ENCODE measurements around the gene FBXO11.
"Not testable (repeated sequence)": the region's sequence is repeated elsewhere in the genome, so short reads cannot be mapped to it uniquely, and the experiment has no call there.

The FBXO11 gene

DNA sequence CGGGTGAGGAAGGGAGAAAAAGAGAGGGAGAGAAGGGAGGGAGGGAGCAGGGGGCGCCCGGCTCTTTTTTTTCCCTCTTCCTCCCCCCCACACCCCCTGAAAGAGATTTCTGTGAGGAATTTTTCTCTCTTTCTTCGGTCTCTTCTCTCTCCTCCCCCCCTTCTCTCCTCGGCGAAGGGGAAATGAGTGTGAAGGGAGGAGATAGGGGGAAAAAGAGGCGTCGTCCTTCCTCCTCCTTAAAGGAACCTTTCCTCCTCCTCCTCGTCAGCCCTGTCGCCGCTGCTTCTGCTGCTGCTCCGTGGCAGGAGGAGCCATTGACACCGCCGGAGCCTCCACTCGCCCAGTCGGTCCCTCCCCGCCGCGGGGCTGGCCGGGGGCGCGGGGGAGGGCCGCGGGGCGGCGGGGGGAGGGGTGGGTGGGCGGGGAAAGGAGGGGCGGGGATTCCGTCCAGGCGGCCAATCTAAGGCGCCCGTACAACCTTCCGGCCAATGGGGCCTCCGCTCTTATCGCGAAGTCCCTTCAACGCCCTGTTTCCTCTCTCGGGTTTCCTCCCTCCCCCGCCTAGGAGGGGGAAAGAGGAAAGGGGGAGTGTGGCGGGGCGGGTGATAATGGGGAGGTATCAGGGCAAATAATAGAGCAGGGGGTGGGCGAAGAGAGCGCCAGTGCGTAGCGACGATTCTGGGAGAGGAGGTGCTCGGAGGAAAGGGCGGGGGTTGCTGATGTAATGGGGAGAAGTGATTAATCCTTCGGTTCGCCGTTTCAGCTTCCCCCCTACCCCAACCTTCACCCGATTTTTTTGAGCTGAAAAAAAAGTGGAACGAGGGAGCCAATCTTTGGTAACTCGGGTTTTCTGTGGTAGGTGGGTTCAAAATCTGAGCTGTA is at the start of gene FBXO11:
Gene FBXO11 (minus strand): TSS at position 342 of the 882 bp plus-strand sequence. CDS start 778 bp downstream, outside the sequence.
- peak; percentile 97 for DNase-seq

- DNase-seq: no peak
Observed at GRCh38 chr2:47950340-47951301, 44.3 kb upstream of the FBXO11 start.

DNA sequence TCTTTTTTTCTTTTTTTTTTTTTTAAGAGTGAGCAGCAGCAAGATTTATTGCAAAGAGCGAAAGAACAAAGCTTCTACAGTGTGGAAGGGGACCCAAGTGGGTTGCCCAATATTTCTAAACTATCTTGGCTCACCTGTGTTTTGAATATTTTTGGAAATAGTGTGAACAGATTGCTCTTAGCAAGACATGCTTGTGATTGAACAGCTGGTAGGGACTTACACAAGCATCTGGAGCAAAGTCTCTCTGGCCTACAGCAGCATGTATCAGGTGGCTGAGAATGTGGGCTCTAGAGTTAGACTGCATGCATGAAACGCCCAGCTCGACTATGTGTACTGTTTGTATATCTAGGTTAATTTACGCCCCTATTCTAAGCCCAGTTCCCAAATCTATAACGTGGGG is 40.3 kb upstream of the FBXO11 start:
- no peak for DNase-seq

DNA sequence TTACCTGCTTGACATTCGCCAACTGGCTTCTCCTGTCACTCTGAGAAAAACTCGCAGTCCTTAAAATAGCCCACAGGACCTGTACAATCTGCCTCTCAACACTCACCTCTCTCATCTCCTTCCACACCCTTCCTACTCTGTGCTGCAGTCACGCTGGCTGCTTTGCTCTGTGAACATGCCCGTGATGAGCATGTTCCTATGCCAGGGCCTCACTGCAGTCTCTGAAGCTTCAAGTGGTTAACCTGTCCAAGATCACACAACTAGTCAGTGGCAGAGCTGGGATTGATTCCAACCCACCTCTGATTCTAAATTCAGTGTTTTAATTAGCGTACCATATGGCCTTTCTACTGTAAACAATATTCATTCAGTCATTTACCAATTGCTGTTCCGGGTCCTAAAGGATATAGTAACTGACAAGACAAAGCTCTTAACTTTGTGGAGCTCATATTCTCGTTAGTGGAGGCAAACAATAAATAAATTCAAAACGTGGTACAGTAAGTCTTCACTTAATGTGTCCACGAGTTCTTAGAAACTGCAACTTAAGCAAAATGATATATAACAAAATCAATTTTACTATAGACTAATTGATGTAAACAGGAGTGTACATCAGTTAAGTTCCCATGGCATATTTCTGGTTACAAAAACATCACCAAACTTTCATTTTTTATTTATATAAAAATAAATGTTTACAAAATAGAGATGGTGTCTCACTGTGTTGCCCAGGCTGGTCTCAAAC is 38.9 kb upstream of the FBXO11 start:
- no peak for DNase-seq

DNA sequence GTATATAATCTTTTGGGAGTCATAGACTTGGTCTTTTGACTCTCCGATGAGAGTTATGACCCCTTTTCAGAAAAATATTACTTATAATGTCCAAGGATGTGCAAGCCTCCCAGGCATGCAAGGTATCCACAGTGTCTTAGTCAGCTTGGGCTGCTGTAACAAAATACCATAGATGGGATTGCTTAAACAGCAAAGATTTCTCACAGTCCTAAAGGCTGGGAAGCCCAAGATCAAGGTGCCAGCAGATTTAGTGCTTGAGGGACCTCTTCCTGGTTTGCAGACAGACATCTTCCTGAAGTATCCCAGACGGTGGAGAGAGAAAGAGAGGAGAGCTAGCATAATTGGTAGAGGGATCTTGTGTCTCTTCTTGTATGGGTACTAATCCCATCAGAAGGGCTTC is 35.6 kb upstream of the FBXO11 start:
- no peak for DNase-seq

- no peak for DNase-seq
Observed at GRCh38 chr2:47937677-47938076, 31.4 kb upstream of the FBXO11 start.

- no peak for DNase-seq
Observed at GRCh38 chr2:47935071-47935470, 28.8 kb upstream of the FBXO11 start.

DNA sequence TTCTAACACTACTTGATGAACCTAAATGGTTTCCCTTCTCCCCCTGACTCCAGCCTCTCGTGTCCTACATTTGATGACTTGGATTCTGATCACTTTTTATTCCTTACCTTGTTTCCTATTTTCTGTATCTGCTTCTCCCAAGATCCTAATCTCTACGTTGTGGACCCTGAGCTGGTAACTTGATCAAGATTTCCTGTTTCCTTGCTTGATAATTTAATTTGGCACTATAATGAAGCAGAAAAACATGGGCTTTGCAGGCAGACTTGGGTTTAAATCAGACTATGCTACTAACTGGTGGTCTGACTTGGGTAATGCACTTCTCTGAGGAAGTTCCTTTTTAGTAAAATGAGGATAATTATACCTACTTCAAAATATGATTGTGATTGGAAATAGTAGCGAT is 11.7 kb upstream of the FBXO11 start:
- DNase-seq: no peak

DNA sequence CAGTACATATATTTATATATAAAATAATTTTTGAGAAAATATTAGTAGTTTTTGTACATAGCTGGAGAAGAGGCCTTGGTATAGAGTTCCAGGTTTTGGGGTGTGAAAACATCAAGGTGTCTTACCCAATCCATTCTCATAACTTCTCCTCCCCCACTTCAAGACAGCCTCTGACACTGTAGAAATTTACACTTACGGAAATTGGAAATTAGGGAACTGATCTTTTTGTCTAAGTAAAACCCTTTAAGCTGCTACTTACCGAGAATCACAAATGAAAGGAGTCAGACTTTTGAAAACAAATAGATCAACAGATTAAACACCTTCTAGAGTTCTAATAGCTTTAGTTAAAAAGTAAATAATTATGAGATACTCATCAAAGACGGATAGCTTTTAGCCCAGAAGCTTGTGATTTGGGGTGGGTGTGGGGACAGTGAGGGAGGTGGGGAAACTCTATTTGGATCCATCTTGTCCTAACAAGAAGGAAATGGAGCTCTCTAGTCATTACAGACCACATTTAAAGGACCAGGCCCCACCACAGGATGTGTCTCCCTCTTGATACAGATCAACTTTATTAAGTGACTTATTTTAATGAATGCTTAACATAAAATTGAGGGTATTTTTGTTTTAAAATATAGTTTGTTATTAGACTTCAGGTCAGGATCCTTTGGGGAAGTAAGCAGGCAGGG is 11.1 kb upstream of the FBXO11 start:
- DNase-seq: no peak

- DNase-seq: no peak
Observed at GRCh38 chr2:47916412-47916811, 10.1 kb upstream of the FBXO11 start.

DNA sequence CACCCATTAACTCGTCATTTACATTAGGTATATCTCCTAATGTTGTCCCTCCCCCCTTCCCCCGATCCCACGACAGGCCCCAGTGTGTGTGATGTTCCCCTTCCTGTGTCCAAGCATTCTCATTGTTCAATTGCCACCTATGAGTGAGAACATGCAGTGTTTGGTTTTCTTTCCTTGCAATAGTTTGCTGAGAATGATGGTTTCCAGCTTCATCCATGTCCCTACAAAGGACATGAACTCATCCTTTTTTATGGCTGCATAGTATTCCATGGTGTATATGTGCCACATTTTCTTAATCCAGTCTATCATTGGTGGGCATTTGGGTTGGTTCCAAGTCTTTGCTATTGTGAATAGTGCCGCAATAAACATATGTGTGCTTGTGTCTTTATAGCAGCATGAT is 4.4 kb upstream of the FBXO11 start:
- not testable (repeated sequence) for DNase-seq

GRCh38 chr2:47908682-47909081 is 2.4 kb upstream of the FBXO11 start:
- DNase-seq: no peak

DNA sequence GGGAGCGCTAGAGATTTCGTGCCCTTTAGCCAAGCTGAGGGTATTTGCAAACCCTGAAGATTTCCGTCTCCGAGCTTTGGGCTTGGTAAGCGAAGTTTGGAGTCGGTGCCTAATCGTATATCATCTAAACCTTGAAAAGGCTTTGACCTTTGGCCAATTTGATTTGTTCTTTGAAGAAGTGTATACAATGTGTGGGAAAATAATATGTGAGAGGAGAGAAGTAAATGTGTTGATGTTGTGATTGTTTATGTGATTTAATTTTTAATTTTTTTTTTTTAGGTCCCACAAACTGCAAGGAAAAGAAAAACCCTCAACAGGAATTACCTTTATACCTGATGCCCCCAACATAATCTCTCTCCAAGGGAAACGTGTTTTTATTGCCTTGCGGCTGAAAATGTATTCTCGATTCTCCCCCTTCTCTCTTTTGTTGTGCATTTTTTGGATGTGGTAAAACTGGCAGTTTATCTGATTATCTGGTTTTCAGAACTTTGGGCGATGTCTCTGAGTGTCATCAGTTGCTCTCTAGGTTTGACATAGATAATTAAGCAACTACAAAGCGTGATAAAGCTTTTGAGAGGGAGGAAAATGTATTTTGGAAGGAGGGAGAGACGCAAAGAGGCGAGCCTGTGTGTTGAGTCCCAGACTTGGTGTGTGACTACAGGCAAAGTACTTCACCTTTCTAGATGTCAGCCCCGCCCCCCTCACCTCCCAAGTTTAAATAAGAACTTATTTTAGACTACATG is 912 bp upstream of the FBXO11 start:
- peak; percentile 16 for DNase-seq

GRCh38 chr2:47905386-47906156 is 727 bp downstream of the FBXO11 start:
- DNase-seq: peak; percentile 59

- no peak for DNase-seq
Observed at GRCh38 chr2:47903781-47904490, 2.4 kb downstream of the FBXO11 start.

DNA sequence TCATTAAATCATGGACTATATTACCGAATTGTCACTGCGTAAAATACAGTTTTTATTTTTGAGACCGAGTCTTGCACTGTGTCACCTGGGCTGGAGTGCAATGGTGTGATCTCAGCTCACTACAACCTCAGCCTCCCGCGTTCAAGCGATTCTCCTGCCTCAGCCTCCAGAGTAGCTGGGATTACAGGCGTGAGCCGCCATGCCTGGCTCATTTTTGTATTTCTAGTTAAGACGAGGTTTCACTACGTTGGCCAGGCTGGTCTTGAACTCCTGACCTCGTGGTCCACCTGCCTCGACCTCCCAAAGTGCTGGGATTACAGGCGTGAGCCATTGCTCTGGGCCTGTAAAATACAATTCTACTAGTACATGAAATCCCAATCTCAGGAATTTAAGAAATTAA is 4.4 kb downstream of the FBXO11 start:
- DNase-seq: not testable (repeated sequence)

DNA sequence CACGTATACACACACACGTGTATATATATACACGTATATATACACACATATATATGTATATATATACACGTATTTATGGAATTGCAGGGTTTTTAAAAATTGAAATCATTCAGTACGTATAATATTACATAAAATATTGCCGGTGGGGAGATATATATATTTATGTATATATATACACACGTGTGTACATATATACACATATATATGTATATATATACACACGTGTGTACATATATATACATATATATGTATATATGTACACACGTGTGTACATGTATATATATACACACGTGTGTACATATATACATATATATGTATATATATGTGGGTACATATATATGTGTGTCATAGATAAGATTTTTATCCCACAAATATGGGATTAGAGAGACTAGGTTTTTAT is 5.4 kb downstream of the FBXO11 start:
- no peak for DNase-seq

- DNase-seq: no peak
Observed at GRCh38 chr2:47899915-47900816, 6.1 kb downstream of the FBXO11 start.

Data from stimulated activated naive CD4-positive, alpha-beta T cell treated with Interleukin-2 at 50 U/mL for 16 hours (primary cell).